Gastrocnemius medialis (tissue), 4 donors: ENCODE results near the gene DMRT2. TPM values are rescaled to one million over a fixed set of nuclear protein-coding genes. Genes with fewer than 3 reads are reported as not detected.
A peak's percentile ranks its signal among the peaks of the same experiment; 100 is the strongest.

Source experiments
- ATAC-seq, 2 donors: fragments of 150-250 bp; one replicate each; pipeline ENCODE4 v1.9.1; 2016
- DNase-seq, 2 donors: peaks; one replicate each; pipeline ENCODE4 v3.0.0-alpha.2; 2019
- H3K27ac ChIP-seq, 4 donors: fragments of 200-600 bp; sonication (generic); 1 replicate in 1 of 4; 2 replicates in 3 of 4; pipeline ENCODE4 v1.5.1; 2016 to 2018; ENCODE audit warnings: mild to moderate bottlenecking in 2 of 4, moderate library complexity in 1 of 4
- H3K27me3 ChIP-seq, 3 donors: fragments of 200-600 bp; sonication (generic) in 2 of 3; 1 replicate in 1 of 3; 2 replicates in 2 of 3; pipeline versions ENCODE4 v1.5.1 to v1.6.0; 2016 to 2019; ENCODE audit warnings: mild to moderate bottlenecking in 1 of 3, moderate library complexity in 1 of 3
- H3K36me3 ChIP-seq, 2 donors: fragments of 200-600 bp; sonication (generic) in 1 of 2; one replicate each; pipeline ENCODE4 v1.5.1; 2017 to 2018
- H3K4me1 ChIP-seq, 2 donors: fragments of 200-600 bp; sonication (generic) in 1 of 2; one replicate each; pipeline ENCODE4 v1.5.1; 2016 to 2017; ENCODE audit warnings: mild to moderate bottlenecking in 2 of 2
- H3K4me3 ChIP-seq, 4 donors: fragments of 200-600 bp; sonication (generic) in 3 of 4; 1 replicate in 1 of 4; 2 replicates in 3 of 4; pipeline ENCODE4 v1.5.1; 2016 to 2019; ENCODE audit warnings: mild to moderate bottlenecking in 2 of 4
- H3K9me3 ChIP-seq, 3 donors: fragments of 200-600 bp; sonication (generic) in 2 of 3; 1 replicate in 1 of 3; 2 replicates in 2 of 3; pipeline ENCODE4 v1.5.1; 2016 to 2019
- POLR2A ChIP-seq, 2 donors: fragments of 450-650 bp; IDR thresholded peaks; one replicate each; pipeline ENCODE4 v1.6.1; 2017; ENCODE audit warnings: antibody characterized with exemption in 2 of 2, mild to moderate bottlenecking in 2 of 2, moderate library complexity in 2 of 2
- in situ Hi-C, 4 donors: fragments of 200-750 bp; cut with MboI; loops; one replicate each; pipeline versions ENCODE4 v1.15.0 to v1.8.0; 2017; ENCODE audit warnings: low sequenced_read_pairs in 4 of 4
- intact Hi-C: fragments of 100-400 bp; cut with DNase I; formaldehyde crosslinking; loops from one replicate; pipeline ENCODE4 v1.15.1; 2023; ENCODE audit warnings: low total_unique reads
- total RNA-seq, 4 donors: library from RNA; depleted of rRNA; stranded (reverse); fragments of >200 nt; gene quantifications; one replicate each; pipeline versions ENCODE4 v1.1.0 to v1.2.3, GENCODE V29; 2016
- TF ChIP-seq, protein P1 (sequence below), 5 experiments: fragments of 450-650 bp in 3 of 5; fragments of 200-600 bp in 2 of 5; sonication (generic) in 2 of 5; IDR thresholded peaks in 4 of 5; conservative IDR thresholded peaks in 1 of 5; 1 replicate in 4 of 5; 2 replicates in 1 of 5; pipeline ENCODE4 v1.5.1; 2016 to 2019; ENCODE audit warnings: antibody characterized with exemption in 5 of 5, mild to moderate bottlenecking in 3 of 5, moderate library complexity in 3 of 5

Gene DMRT2
- total RNA-seq, 4 donors from 2014 or later: 0.91 to 8.0 (median 2.5) TPM

DNA sequence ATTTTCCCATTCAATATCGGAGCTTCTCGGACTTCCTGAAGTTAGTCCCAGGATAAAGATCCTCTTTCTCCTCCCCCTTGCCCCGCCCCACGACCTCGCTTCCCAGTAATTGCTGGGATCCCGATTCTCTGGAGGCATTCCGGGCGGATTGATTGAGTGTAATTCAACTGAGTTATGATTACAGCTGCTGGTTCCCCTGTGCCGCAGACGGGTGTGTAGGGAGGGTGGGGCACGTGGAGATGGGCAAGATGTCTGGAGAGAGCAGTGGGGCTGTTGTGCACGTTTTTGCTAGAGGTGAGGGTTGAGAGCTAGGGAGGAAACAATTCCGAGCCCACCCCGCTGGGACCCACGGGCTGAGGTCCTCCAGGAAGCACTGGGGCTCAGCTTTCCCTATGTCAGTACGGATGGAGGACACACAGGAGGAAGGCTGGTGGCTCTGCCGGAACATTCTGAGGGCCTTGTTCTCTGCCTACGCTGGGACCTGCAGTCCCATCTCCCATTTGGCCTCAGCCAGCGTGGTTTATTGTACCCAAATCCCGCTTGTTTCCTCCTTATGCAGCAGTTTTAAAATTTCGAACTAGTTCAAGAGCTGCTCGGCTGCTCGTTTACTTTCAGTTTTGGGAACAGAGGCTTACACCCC, 2.4 kb upstream of the DMRT2 start:
- ATAC-seq (no peak), DNase-seq (no peak)
- in situ Hi-C loops (no loop called here), intact Hi-C loops (no loop called here)
- TF ChIP-seq, protein P1, sequence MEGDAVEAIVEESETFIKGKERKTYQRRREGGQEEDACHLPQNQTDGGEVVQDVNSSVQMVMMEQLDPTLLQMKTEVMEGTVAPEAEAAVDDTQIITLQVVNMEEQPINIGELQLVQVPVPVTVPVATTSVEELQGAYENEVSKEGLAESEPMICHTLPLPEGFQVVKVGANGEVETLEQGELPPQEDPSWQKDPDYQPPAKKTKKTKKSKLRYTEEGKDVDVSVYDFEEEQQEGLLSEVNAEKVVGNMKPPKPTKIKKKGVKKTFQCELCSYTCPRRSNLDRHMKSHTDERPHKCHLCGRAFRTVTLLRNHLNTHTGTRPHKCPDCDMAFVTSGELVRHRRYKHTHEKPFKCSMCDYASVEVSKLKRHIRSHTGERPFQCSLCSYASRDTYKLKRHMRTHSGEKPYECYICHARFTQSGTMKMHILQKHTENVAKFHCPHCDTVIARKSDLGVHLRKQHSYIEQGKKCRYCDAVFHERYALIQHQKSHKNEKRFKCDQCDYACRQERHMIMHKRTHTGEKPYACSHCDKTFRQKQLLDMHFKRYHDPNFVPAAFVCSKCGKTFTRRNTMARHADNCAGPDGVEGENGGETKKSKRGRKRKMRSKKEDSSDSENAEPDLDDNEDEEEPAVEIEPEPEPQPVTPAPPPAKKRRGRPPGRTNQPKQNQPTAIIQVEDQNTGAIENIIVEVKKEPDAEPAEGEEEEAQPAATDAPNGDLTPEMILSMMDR (IDR thresholded peaks at IDR 0.05 in 4 of 5, conservative IDR thresholded peaks at IDR 0.05 in 1 of 5): no peak
- no peak for TF ChIP-seq POLR2A (IDR thresholded peaks at IDR 0.05)
- peaks cover 12 to 20% of the 10 kb centered on the region in 2 donors for H3K4me1 ChIP-seq
- peak overlapping the region; percentile 24 to 54 (median 45) for H3K4me3 ChIP-seq
- H3K36me3 ChIP-seq: no peaks in the 10 kb centered on the region
- peaks cover 60 to 75% (median 61%) of the 10 kb centered on the region in 3 donors for H3K27me3 ChIP-seq
- H3K27ac ChIP-seq: peak overlapping the region; percentile 43 to 76 (median 58)
- H3K9me3 ChIP-seq: no peaks in the 10 kb centered on the region

DNA sequence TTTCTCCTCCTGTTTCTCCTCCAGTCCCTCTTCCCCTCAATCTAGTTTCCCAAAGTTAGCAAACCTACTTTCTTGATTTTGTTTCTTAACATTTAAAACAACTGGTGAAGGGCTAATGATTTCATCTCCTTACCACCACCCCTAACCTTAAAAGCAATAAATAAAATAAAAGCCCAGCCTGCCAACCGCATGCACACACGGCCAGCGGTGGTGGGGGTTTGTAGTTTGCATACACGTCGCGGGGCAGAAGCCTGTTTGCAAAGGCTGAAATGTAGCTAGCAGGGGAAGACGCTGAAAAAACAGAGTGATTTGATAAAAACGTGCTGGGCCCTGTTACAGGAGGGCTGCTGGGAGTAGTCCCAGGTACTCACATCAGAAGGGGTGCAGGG, 1.9 kb upstream of the DMRT2 start:
- intact Hi-C loops (no loop called here), in situ Hi-C loops (no loop called here)
- peak overlapping the region in 3 of 4 donors; percentile 54 to 76 (median 63) for H3K27ac ChIP-seq
- no peak for ATAC-seq
- no peaks in the 10 kb centered on the region for H3K9me3 ChIP-seq
- peaks cover 13 to 20% of the 10 kb centered on the region in 2 donors for H3K4me1 ChIP-seq
- no peak for DNase-seq
- H3K36me3 ChIP-seq: no peaks in the 10 kb centered on the region
- no peak for TF ChIP-seq POLR2A (IDR thresholded peaks at IDR 0.05)
- TF ChIP-seq, protein P1 (IDR thresholded peaks at IDR 0.05 in 4 of 5, conservative IDR thresholded peaks at IDR 0.05 in 1 of 5): no peak
- H3K4me3 ChIP-seq: peak overlapping the region; percentile 24 to 54 (median 45)
- peaks cover 61 to 75% (median 63%) of the 10 kb centered on the region in 3 donors for H3K27me3 ChIP-seq

DNA sequence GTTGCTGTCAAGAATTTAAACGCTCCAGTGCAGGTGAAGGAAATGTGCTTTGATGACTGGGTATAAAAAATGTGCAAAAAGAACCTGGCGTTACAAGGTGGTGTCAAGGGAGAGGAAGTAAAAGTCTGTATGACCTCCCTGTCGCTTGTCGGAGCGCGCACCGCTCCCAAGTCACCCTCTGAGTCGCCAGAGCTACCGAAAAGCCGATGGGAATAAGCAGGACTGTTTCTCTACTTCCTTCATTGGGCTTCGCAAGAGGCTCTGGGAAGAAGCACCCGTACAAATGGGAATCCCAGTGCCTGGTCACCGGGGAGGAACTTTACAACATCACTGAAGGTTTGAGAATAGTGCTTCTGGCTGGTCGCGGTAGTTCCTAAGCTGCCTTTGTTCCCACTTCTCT, 1.3 kb upstream of the DMRT2 start:
- in situ Hi-C loops: no loop called here
- H3K4me1 ChIP-seq: peaks cover 13 to 20% of the 10 kb centered on the region in 2 donors
- intact Hi-C loops: no loop called here

DNA sequence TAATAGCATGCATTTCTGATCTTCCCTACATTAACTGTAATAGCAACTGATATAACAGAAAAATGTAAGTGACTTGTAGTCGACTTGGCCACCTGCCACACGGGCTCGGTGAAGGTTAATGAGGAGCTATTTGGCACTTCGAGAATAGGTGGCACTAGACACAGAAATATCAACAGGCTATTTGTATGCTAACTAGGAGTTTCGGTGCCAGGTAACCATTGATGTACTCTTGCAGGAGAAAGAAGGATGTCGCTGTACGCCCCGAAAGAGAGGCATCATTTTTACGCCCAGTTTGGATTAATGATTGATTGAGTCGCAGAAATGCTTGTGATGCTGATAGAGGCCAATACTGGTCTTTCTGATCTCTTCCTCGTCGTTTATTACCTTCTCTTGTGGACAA, 516 bp upstream of the DMRT2 start:
- DNase-seq: no peak
- Histone ChIP-seq H3K36me3 (no peaks in the 10 kb centered on the region), H3K4me3 (peak overlapping the region; percentile 46 to 54 (median 50)), H3K27me3 (peaks cover 62 to 81% (median 69%) of the 10 kb centered on the region in 3 donors), H3K27ac (peak overlapping the region; percentile 40 to 76 (median 44)), H3K9me3 (no peaks in the 10 kb centered on the region), H3K4me1 (peaks cover 13 to 20% of the 10 kb centered on the region in 2 donors)
- in situ Hi-C loops (no loop called here), intact Hi-C loops (no loop called here)
- TF ChIP-seq, protein P1 (IDR thresholded peaks at IDR 0.05 in 4 of 5, conservative IDR thresholded peaks at IDR 0.05 in 1 of 5): no peak
- no peak for TF ChIP-seq POLR2A (IDR thresholded peaks at IDR 0.05)
- ATAC-seq: no peak

More for the DNA sequence above, 1.3 kb upstream of the DMRT2 start:
- ATAC-seq (no peak), DNase-seq (no peak)
- Histone ChIP-seq H3K27me3 (peaks cover 63 to 74% (median 64%) of the 10 kb centered on the region in 3 donors), H3K36me3 (no peaks in the 10 kb centered on the region), H3K27ac (peak overlapping the region in 1 of 4 donors; percentile 76), H3K4me3 (peak overlapping the region in 2 of 4 donors; percentile 7 to 14), H3K9me3 (no peaks in the 10 kb centered on the region)
- TF ChIP-seq, protein P1 (IDR thresholded peaks at IDR 0.05 in 4 of 5, conservative IDR thresholded peaks at IDR 0.05 in 1 of 5): no peak
- TF ChIP-seq POLR2A (IDR thresholded peaks at IDR 0.05): no peak
